ENCODE measurements around the gene MUCL3.

GRCh38 chr6:30922447-30922852 is 18.3 kb upstream of the MUCL3 start:
- TF ChIP-seq EZH2 (IDR thresholded peaks at IDR 0.05; ENCODE audit: borderline replicate concordance, low read length) = no peak
- no peak for TF ChIP-seq CTCF (IDR thresholded peaks at IDR 0.05; ENCODE audit: low read length)
